Activated CD8-positive, alpha-beta T cell treated with anti-CD3 and anti-CD28 coated beads, Interleukin-2, amount 10 ng/mL, durations not matched to agents 7 days and 5 days (primary cell): Measurements from ENCODE around the gene GREB1L. TPM values are rescaled to one million over a fixed set of nuclear protein-coding genes. Genes with fewer than 3 reads are reported as not detected.
"Not testable (repeated sequence)": the region's sequence is repeated elsewhere in the genome, so short reads cannot be mapped to it uniquely, and the experiment has no call there.

Source experiments
- ATAC-seq: fragments of 150-1000 bp; cut with Tn5 transposase; one replicate; pipeline ENCODE4 v1.10.0; 2021; ENCODE audit warnings: moderate library complexity
- CTCF ChIA-PET: fragments of 350-600 bp; sonication (Branson Sonifier 250); formaldehyde crosslinking; loops from one replicate; lab custom pipeline; 2021; ENCODE audit warnings: antibody characterized with exemption; lab: Charles Lee
- POLR2A ChIA-PET: fragments of 350-600 bp; sonication (Branson Sonifier 250); formaldehyde crosslinking; loops from one replicate; lab custom pipeline; 2021; ENCODE audit warnings: antibody characterized with exemption; lab: Charles Lee
- DNase-seq: peaks from one replicate; pipeline ENCODE4 v3.0.0-alpha.2; 2020
- H3K27ac Mint-ChIP-seq: one replicate; pipeline ENCODE4 v1.8.0; 2021; ENCODE audit warnings: mild to moderate bottlenecking, mixed read lengths
- H3K27me3 Mint-ChIP-seq: one replicate; pipeline ENCODE4 v1.8.0; 2021; ENCODE audit warnings: low read depth, mixed read lengths
- H3K36me3 Mint-ChIP-seq: one replicate; pipeline ENCODE4 v1.8.0; 2021; ENCODE audit warnings: low read depth, mixed read lengths
- H3K4me1 Mint-ChIP-seq: one replicate; pipeline ENCODE4 v1.8.0; 2021; ENCODE audit warnings: low read depth, mixed read lengths
- H3K4me3 Mint-ChIP-seq: one replicate; pipeline ENCODE4 v1.8.0; 2021; ENCODE audit warnings: mild to moderate bottlenecking, mixed read lengths
- H3K9me3 Mint-ChIP-seq: one replicate; pipeline ENCODE4 v1.8.0; 2022; ENCODE audit warnings: mixed read lengths; ENCODE audit not compliant: insufficient read depth
- total RNA-seq, 2 experiments: library from RNA; stranded (reverse); gene quantifications; one replicate each; pipeline ENCODE4 v1.2.3, GENCODE V29; 2021

Gene GREB1L
- total RNA-seq, 2 experiments from 2014 or later: not detected

DNA sequence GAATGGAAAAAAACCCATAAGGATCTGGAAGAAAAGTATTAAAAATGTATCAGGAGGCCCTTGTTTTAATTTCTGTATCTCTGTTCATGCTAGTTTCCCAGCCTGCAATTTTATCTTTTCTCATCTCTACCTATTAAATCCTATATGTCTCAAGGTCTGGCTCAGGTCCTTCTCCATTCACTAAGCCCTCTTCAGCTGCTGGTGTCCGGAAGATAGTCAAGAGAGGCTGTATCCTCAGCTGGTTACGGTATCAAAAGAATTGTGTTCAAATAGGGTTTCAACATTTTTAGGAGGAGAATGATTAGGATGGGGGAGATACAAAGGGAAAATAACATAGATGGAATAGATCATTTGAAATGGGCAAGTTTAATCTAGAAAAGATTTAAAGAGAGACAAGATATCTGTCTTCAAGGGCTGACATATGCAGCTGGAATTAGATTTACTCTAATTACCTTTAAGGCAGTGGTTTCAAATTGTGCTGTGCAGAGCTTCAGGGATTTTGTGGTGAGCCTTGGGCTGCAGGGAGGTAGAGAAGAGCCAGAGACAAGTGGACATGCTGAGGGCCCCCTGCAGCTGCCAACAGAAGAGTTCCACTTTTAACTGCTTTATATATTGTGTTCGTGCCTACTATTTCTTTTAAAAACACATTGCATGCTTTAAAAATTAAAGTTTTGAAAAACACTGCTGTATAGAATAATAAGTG is 24.1 kb downstream of the GREB1L start:
- ATAC-seq: no peak

DNA sequence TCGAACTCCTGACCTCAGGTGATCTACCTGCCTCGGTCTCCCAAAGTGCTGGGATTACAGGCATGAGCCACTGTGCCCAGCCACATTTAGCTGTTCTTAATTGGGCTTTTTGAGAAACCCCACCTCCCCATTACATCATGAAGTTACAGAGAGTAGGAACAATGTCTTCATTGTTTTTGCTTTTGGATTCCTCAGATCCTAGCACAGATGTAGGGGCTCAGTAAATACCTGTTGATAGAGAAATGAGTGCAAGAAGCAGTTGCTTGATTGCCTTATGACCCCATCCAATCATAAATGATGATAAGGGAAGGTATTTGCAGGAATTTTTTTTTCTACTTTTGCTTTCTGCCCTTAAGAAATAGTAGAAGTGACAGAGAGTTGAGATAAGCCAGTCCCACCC is 25.4 kb downstream of the GREB1L start:
- CTCF ChIA-PET: no interaction called here
- H3K27me3 Mint-ChIP-seq: peaks cover 11% of the 10 kb centered on the region
- no peak overlapping the region for H3K27ac Mint-ChIP-seq
- no peaks in the 10 kb centered on the region for H3K4me1 Mint-ChIP-seq
- no peak for DNase-seq
- POLR2A ChIA-PET: no interaction called here
- H3K4me3 Mint-ChIP-seq: no peak overlapping the region
- no peaks in the 10 kb centered on the region for H3K36me3 Mint-ChIP-seq
- ATAC-seq: no peak
- H3K9me3 Mint-ChIP-seq: no peaks in the 10 kb centered on the region

More for the DNA sequence above, 24.1 kb downstream of the GREB1L start:
- H3K4me1 Mint-ChIP-seq: no peaks in the 10 kb centered on the region
- no peaks in the 10 kb centered on the region for H3K36me3 Mint-ChIP-seq
- no peak overlapping the region for H3K27ac Mint-ChIP-seq
- H3K27me3 Mint-ChIP-seq: peaks cover 11% of the 10 kb centered on the region
- CTCF ChIA-PET: no interaction called here
- no peak for DNase-seq
- POLR2A ChIA-PET: no interaction called here
- no peaks in the 10 kb centered on the region for H3K9me3 Mint-ChIP-seq
- no peak overlapping the region for H3K4me3 Mint-ChIP-seq

DNA sequence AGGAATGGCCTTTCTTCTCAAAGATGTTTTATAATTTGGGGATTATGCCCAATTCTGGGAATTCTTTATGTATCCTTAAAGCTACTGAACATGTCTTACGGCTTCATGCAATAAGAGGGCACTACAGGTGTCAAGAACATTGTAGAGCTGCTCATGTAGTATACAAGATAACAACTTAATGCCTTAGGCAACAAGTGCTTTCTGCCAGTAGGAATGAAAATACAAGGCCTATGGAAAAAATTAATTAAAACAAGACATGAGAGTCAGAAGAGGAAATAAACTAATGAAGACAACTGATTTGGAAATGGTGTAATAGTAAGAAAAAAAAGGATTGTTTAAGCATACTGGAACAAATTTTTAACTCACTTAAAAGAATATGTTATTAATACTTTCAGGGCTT is 27.3 kb downstream of the GREB1L start:
- Mint-ChIP-seq H3K4me3 (no peak overlapping the region), H3K36me3 (no peaks in the 10 kb centered on the region), H3K9me3 (no peaks in the 10 kb centered on the region), H3K27me3 (peaks cover 6% of the 10 kb centered on the region), H3K27ac (no peak overlapping the region), H3K4me1 (no peaks in the 10 kb centered on the region)
- CTCF ChIA-PET: no interaction called here
- POLR2A ChIA-PET: no interaction called here
- DNase-seq (no peak), ATAC-seq (no peak)

DNA sequence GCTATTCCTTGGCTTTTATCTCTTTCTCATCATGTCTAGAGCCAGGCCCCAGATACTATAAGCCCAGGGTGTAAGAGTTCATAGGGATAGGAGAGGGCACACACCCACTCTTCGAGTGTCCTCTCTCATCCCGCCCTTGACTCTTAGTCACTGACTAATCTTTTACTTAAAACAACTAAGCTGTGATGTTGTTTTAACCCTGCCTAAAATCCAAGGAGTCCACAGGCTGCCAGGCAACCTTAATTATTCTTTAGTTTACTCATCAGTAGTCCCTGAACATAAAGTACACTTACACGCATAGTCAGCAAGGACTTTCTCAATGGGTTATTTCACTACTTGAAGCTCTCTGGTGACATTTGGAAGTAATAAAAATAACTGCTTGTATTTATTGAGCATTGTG is 28.4 kb downstream of the GREB1L start:
- ChIA-PET POLR2A (no interaction called here), CTCF (no interaction called here)
- H3K4me3 Mint-ChIP-seq: no peak overlapping the region
- DNase-seq (no peak), ATAC-seq (no peak)
- no peaks in the 10 kb centered on the region for H3K4me1 Mint-ChIP-seq
- peaks cover 4% of the 10 kb centered on the region for H3K27me3 Mint-ChIP-seq
- H3K27ac Mint-ChIP-seq: no peak overlapping the region
- H3K9me3 Mint-ChIP-seq: no peaks in the 10 kb centered on the region
- H3K36me3 Mint-ChIP-seq: no peaks in the 10 kb centered on the region

DNA sequence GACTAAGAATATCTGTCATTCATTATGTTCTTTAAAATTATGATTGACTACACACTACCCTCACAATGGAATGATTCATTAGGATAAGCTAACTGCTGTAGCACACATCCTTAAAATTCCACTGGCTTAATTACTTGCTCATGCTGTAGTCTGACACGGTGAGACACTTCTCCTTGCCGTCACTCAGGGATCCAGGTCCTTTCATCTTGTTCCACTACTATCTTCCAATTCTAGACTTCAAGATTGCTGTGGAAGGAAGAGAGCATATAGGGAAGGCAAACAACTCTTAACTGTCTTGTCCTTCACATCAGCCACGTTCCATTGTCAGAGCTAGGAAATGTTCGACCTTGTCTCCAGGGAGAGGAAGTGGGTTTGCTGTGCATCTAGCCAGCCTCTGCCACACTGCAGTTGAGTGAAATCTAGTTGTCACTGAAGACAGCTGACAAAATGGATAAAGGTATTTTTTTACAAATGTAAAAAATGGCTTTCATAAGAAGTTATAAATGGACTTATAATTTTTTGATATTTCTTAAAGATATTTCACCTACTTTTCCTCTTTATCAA is 30.1 kb downstream of the GREB1L start:
- no peak for DNase-seq
- H3K27me3 Mint-ChIP-seq: no peaks in the 10 kb centered on the region
- POLR2A ChIA-PET: no interaction called here
- no peak overlapping the region for H3K4me3 Mint-ChIP-seq
- H3K36me3 Mint-ChIP-seq: no peaks in the 10 kb centered on the region
- H3K27ac Mint-ChIP-seq: no peak overlapping the region
- H3K9me3 Mint-ChIP-seq: no peaks in the 10 kb centered on the region
- ATAC-seq: no peak
- CTCF ChIA-PET: no interaction called here
- no peaks in the 10 kb centered on the region for H3K4me1 Mint-ChIP-seq

DNA sequence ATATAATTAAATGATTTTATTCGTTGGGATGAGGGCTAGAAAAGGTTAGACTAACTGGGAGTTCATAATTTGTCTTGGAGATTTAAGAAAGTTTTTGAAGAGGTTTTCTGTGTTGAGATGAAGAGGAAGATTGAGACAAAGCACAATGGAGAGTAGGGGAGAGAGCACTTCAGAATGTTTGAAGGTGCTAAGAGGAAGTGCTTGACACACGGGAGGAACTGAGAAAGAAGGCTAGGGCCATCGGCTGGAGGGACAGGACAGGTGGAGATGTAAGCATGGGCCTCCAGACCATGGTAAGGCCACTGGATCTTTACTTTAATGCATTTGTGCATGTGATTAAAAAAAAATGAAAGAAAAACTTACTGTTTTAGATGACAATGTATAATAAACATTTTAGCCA is 31.5 kb downstream of the GREB1L start:
- CTCF ChIA-PET: no interaction called here
- Mint-ChIP-seq H3K9me3 (no peaks in the 10 kb centered on the region), H3K27ac (no peak overlapping the region), H3K4me1 (no peaks in the 10 kb centered on the region), H3K27me3 (no peaks in the 10 kb centered on the region), H3K36me3 (no peaks in the 10 kb centered on the region), H3K4me3 (no peak overlapping the region)
- POLR2A ChIA-PET: no interaction called here
- ATAC-seq (no peak), DNase-seq (no peak)

DNA sequence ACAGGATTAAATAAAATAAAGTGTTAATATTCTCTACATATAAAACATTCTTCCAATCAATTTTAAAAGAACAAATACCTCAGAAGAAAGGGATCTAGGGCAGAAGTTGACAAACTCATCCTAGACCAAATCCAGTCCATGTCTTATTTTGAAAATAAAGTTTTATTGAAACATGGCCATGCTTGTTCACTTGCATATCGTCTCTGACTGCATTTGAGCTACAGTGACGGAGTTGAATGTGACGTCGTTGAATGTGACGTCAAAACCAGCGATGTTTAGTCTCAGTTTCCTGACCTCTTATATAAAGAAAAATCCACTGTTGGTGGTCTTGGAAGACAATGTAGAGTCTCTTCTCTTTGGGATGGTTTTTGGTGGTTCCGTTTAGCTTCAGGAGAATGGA is 33.6 kb downstream of the GREB1L start:
- no peaks in the 10 kb centered on the region for H3K27me3 Mint-ChIP-seq
- no peak overlapping the region for H3K4me3 Mint-ChIP-seq
- ChIA-PET CTCF (no interaction called here), POLR2A (no interaction called here)
- no peaks in the 10 kb centered on the region for H3K9me3 Mint-ChIP-seq
- ATAC-seq: no peak
- no peak for DNase-seq
- H3K27ac Mint-ChIP-seq: no peak overlapping the region
- H3K36me3 Mint-ChIP-seq: no peaks in the 10 kb centered on the region
- no peaks in the 10 kb centered on the region for H3K4me1 Mint-ChIP-seq

DNA sequence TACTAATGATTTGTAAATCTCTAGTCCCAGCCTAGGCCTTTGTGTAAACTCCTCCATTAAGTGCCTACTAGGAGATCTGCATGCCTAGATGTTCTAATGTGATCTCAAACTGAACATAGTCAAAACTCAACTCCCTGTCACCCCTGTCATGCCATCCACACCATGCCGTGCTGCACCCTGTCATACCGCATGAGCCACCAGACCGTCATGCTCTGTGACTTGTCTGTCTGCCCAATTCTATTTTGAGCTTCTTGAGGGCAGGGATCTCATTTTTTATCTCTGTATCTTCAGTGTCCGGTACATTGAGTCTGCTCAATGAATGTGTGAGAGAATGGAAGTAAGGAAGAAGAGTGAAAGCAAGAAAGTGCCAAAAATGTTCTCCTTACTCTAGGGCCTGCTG is 35.5 kb downstream of the GREB1L start:
- H3K9me3 Mint-ChIP-seq: no peaks in the 10 kb centered on the region
- H3K36me3 Mint-ChIP-seq: no peaks in the 10 kb centered on the region
- H3K27ac Mint-ChIP-seq: no peak overlapping the region
- H3K27me3 Mint-ChIP-seq: no peaks in the 10 kb centered on the region
- ChIA-PET CTCF (no interaction called here), POLR2A (no interaction called here)
- H3K4me1 Mint-ChIP-seq: no peaks in the 10 kb centered on the region
- H3K4me3 Mint-ChIP-seq: no peak overlapping the region
- no peak for ATAC-seq
- no peak for DNase-seq

DNA sequence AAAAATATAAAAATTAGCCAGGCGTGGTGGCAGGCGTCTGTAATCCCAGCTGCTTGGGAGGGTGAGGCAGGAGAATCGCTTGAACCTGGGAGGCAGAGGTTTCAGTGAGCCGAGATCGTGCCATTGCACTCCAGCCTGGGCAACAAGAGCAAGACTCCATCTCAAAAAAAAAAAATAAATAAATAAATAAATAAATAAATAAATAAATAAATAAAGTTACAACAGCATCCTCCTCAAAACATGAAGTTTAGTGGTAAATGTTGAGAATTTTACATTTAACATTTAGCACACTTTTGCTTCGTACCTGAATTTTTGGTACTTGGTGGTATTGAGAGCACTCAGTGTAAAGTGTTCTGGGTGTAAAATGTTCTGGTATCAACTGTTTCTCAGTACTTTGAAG is 36.2 kb downstream of the GREB1L start:
- H3K36me3 Mint-ChIP-seq, POLR2A ChIA-PET, H3K4me3 Mint-ChIP-seq, DNase-seq, H3K4me1 Mint-ChIP-seq, H3K27ac Mint-ChIP-seq, H3K27me3 Mint-ChIP-seq, ATAC-seq, CTCF ChIA-PET, H3K9me3 Mint-ChIP-seq: not testable (repeated sequence)

DNA sequence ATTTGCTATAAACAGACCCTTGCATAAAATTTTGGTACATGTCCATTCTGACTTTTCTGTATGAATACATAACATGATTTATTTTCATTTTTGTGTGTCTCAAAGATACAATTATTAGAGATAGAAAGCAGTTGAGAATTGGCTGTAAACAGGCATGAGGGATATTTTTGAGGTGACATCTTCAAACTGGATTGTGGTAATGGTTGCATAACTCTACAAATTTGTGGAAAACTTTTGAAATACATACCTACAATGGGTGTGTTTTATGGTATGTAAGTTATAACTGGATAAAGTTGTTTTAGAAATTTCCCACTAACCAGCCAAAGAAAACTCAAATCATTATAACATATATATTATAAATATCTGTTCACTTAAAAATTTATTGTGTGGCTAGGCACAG is 39.6 kb downstream of the GREB1L start:
- Mint-ChIP-seq H3K4me1 (no peaks in the 10 kb centered on the region), H3K9me3 (no peaks in the 10 kb centered on the region), H3K27me3 (peaks cover 4% of the 10 kb centered on the region), H3K27ac (no peak overlapping the region), H3K4me3 (no peak overlapping the region), H3K36me3 (no peaks in the 10 kb centered on the region)
- POLR2A ChIA-PET: no interaction called here
- DNase-seq (no peak), ATAC-seq (no peak)
- CTCF ChIA-PET: no interaction called here

DNA sequence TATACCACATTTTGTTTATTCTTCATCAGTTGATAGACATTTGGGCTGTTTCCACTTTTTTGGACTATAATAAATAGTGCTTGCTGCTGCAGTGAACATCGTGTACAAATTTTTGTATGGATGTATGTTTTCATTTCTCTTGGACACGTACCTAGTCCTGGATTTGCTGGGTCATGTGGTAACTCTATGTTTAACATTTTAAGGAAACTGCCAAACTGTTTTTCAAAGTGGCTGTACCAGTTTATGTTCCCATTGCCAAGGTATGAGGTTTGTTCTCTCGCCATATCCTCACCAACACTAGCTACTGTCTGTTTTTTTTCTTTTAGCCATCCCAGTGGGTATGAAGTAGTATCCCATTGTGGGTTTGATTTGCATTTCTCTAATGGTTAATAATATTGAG is 42.5 kb downstream of the GREB1L start:
- no peak overlapping the region for H3K27ac Mint-ChIP-seq
- peaks cover 4% of the 10 kb centered on the region for H3K27me3 Mint-ChIP-seq
- no peak for ATAC-seq
- no peaks in the 10 kb centered on the region for H3K9me3 Mint-ChIP-seq
- ChIA-PET CTCF (no interaction called here), POLR2A (no interaction called here)
- no peaks in the 10 kb centered on the region for H3K4me1 Mint-ChIP-seq
- H3K4me3 Mint-ChIP-seq: no peak overlapping the region
- DNase-seq: no peak
- H3K36me3 Mint-ChIP-seq: no peaks in the 10 kb centered on the region

DNA sequence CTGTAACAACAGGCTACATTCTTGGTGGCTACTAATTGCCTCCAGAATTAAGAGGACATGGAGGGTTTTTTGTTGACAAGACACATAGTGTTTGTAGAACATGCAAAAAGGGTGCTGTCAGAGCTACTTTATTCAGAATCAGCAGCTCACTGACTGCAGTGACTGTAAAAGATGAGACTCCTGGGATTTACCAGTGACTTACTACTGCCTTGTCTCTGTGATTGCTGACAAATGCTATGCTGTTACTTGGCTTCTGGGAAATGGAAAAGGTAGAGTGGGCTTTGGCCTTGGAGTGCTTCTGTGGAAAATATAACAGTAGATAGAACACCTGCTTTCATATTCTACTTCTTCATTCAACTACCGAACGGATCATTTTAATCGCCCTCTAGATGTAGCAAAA is 47.8 kb downstream of the GREB1L start:
- ChIA-PET POLR2A (no interaction called here), CTCF (no interaction called here)
- Mint-ChIP-seq H3K36me3 (no peaks in the 10 kb centered on the region), H3K27ac (no peak overlapping the region), H3K4me1 (no peaks in the 10 kb centered on the region), H3K27me3 (peaks cover 4% of the 10 kb centered on the region), H3K4me3 (no peak overlapping the region), H3K9me3 (no peaks in the 10 kb centered on the region)
- ATAC-seq (no peak), DNase-seq (no peak)

DNA sequence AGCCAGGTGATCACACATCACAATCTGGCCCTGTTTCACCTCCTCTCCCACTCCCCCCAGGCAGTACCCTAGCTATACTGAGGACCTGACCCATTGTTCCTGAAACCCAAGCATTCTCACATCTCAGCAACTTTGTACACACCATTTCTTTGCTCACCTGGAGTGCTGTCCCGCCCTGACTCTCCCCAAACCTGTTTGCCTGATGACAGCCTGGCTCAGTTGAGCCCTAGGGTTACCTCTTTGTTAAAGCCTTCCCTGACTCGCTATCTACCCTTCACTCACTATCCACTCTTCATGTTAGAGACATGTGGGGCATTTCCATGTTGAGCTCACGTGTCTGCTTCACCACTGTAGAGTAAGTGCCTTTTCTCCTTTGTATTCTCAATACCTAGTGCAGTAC is 49.1 kb downstream of the GREB1L start:
- Mint-ChIP-seq H3K4me3 (no peak overlapping the region), H3K9me3 (no peaks in the 10 kb centered on the region), H3K4me1 (no peaks in the 10 kb centered on the region), H3K36me3 (no peaks in the 10 kb centered on the region), H3K27ac (no peak overlapping the region), H3K27me3 (peaks cover 2% of the 10 kb centered on the region)
- DNase-seq (no peak), ATAC-seq (no peak)
- ChIA-PET CTCF (no interaction called here), POLR2A (no interaction called here)
